ENCODE results near the gene GPX4.

The GPX4 gene

DNA sequence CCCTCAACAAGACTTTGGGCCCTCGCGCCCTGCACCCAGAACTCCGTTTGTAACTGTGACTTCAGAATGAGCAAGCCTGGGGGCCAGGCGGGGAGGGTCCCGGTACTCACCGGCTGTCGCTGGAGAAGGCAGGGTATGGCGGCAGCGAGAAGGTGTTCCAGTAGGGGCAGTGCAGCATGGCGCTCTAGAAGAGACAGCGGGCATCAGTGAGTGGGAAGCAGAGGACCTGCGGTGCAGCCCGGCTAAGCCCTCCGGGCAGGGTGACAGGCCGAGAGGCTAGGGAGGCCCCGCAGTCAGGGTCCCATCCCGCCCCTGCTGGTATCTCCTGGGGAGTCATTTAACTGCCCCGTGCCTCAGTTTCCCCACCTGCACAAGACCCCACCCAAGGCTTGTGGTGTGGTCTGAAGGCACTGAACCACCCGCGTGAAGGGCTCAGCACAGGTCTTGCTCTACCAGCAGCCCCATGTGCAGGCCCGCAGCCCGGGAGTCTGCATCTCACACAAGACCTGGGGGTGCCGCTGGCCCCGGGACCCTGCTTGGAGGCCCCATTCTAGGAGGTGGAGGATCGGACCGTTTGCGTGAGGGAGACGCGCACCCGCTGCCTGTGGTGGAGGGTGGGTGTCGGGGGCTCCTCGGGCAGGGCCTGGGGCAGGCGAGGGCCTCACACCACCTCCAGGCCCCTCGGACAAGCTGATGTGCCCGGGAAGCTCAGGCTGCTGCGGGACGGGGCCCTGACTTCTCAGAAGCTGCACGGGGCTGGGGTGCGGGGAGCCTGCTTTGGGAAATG is 45.7 kb downstream of the GPX4 start:
- DNase-seq (ENCODE audit: low spot score): no peak

- no peak for DNase-seq (ENCODE audit: low spot score)
Observed at GRCh38 chr19:1150333-1151036, 46.7 kb downstream of the GPX4 start.

DNA sequence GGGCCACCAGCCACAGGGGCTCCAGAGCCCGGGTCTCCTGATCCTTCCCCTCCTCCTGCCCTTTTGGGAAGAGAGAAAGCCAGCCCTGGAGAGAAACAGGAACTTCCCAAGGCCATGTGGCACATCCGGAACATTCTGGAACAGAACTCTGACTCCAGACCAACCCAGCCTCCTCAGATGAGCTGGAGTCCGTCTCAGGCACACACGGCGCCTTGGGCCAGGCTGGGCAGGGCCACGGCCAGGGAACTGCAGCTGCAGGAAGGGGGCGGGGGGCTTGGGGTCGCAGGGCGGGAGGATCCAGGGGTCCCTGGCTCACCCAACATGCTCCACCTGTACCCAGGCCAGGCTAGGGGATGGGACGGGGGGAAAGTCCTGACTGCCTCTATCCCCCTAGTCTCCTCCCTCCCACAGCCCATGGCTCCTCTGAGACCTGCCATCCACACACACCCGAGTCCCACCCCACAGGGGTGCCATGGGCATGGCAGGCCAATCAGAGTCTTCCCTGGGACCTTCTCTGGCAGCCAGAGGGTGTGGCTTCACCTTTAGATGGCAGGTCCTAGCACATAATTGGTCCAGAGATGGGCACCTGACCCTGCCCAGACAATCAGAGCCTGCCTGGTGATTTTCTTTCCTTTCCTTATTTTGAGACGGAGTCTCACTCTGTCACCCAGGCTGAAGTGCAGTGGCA is 47.4 kb downstream of the GPX4 start:
- no peak for DNase-seq (ENCODE audit: low spot score)

DNA sequence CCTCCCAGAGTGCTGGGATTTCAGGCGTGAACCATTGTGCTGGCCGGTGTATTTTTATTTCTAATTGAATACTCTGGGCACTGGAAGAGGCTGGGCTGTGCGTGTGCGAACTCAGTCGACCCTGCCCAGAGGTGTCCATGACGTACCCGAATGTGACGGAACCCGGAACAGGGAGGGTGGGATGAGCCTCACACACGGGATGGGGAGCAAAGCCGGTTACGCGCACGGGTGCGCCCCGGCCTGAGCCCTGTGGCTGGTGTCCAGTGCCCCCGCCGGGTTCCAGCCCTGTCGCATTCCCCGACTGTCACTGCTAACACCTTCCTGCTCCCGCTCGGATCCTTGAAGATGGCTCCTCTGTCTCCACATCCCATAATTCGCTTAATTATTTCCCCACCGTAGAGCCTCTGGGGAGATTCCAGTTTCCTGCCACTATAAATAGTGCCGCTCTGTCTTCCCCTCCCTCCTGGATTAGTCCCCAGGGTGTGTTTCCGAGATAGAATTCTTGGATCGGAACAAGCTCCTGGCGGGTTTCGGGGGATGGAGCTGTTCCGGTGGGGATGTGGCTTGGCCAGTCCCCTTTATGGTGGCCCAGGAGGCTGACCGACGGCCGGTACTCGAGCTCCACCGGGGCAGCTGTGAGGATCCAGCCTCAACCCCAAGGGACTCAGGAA is 48.3 kb downstream of the GPX4 start:
- DNase-seq (ENCODE audit: low spot score): no peak

GRCh38 chr19:1153891-1154730 is 50.3 kb downstream of the GPX4 start:
- DNase-seq (ENCODE audit: low spot score): no peak

GRCh38 chr19:1154731-1155351 is 51.0 kb downstream of the GPX4 start:
- peak; percentile 47 for DNase-seq (ENCODE audit: low spot score)

DNA sequence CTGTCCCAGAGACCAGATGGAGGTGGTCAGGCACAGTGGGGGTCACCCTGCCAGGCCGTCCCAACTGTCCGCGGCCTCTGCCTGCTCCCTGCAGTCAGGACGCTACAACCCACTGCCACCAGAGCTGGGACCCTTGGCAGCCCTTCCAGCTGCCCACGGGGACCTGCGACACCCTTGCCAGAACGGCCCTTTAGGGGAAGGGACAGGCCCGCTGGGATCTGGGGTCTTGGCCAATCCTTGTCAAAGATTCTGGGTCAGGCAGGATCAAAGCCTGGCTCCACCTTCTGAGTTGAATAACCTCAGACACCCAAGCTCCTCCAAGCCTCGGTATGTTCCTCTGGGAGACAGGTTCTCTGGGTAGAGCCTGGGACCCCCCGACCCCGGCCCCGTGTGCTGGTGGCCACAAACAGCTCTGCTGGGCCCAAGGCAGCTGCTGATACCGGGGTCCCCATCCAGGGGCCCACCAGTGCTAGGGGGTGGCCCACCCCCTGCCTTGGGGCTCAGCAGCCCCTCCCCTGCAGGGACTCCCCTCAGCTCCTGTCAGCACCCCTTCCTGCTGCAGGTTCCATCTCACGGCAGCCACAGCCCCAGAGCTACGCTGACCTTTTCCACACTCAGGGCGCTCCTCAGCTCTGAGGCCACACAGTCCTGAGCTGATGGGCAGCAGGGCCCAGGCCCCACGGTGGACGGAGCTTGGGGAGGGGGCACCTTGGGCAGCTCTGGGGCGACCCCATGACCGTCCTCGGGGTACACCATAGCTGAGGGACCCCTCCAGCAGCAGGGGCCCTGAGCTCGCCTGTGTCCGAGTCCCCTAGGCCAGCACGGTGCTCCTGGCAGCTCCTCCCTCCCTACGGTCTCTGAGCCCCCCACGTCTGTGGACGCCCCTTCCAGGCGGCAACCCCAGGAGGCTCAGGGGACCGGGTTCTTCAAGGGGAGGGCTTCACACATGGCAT is 51.8 kb downstream of the GPX4 start:
- DNase-seq (ENCODE audit: low spot score): no peak
